H1 (cell line): ENCODE results near the gene FGFBP1. TPM values are rescaled to one million over a fixed set of nuclear protein-coding genes. Genes with fewer than 3 reads are reported as not detected.

ENCODE experiments used
- CTCF ChIA-PET: fragments of 300-600 bp; sonication (Branson Sonifier 250); formaldehyde crosslinking; loops from one replicate; lab custom pipeline; 2021; ENCODE audit not compliant: partially characterized antibody; lab: Charles Lee
- POLR2A ChIA-PET: fragments of 300-600 bp; sonication (Branson Sonifier 250); formaldehyde crosslinking; loops from one replicate; lab custom pipeline; 2021; ENCODE audit warnings: inconsistent platforms; ENCODE audit not compliant: partially characterized antibody; lab: Charles Lee
- DNase-seq, 2 experiments: peaks; one replicate each; pipeline versions ENCODE4 v3.0.0 to v3.0.0-alpha.2; 2010 to 2022; ENCODE audit warnings: low spot score in 2 of 2, low read depth in 1 of 2, mixed read lengths in 1 of 2
- FAIRE-seq: peaks from 2 replicates; lab custom pipeline; 2011; peaks lifted over from hg19 to GRCh38; lab: Jason Lieb, UNC
- H2AFZ ChIP-seq: 2 replicates; pipeline ENCODE4 v1.8.1; 2012; ENCODE audit warnings: low read length, inconsistent platforms
- H2AK5ac ChIP-seq: 2 replicates; pipeline ENCODE4 v1.6.1; 2013; ENCODE audit warnings: low read depth, low read length
- H2BK120ac ChIP-seq: replicated peaks from 2 replicates; pipeline ENCODE3; 2013; ENCODE audit warnings: low read depth, low read length, inconsistent platforms
- H2BK12ac ChIP-seq: 2 replicates; pipeline ENCODE4 v1.6.1; 2013; ENCODE audit warnings: low read depth, low read length
- H2BK15ac ChIP-seq: 2 replicates; pipeline ENCODE4 v1.6.1; 2013; ENCODE audit warnings: low read length
- H2BK20ac ChIP-seq: 2 replicates; pipeline ENCODE4 v1.6.1; 2013; ENCODE audit warnings: low read length
- H2BK5ac ChIP-seq: 2 replicates; pipeline ENCODE4 v1.6.1; 2013; ENCODE audit warnings: low read depth, low read length
- H3K14ac ChIP-seq: 2 replicates; pipeline ENCODE4 v1.6.1; 2013; ENCODE audit warnings: inconsistent platforms; ENCODE audit not compliant: insufficient read length
- H3K18ac ChIP-seq: 2 replicates; pipeline ENCODE4 v1.6.1; 2013; ENCODE audit warnings: low read length; ENCODE audit errors: extremely low read depth
- H3K23ac ChIP-seq: 2 replicates; pipeline ENCODE4 v1.6.1; 2013; ENCODE audit warnings: inconsistent platforms; ENCODE audit not compliant: insufficient read length
- H3K23me2 ChIP-seq: 2 replicates; pipeline ENCODE4 v1.6.1; 2013; ENCODE audit warnings: low read depth, low read length
- H3K27ac ChIP-seq: 2 replicates; pipeline ENCODE4 v1.6.1; 2011; ENCODE audit warnings: low read depth, low read length, inconsistent platforms
- H3K27me3 ChIP-seq, 4 experiments: replicated peaks in 1 of 4; 1 replicate in 1 of 4; 2 replicates in 3 of 4; pipeline versions ENCODE4 v1.6.1 to v1.8.1; 2011 to 2013; ENCODE audit warnings: low read length in 3 of 4, mild to moderate bottlenecking in 3 of 4, inconsistent platforms in 2 of 4, mixed read lengths in 2 of 4, moderate library complexity in 1 of 4; ENCODE audit not compliant: control insufficient read depth in 3 of 4, insufficient read depth in 3 of 4; ENCODE audit errors: extremely low read depth in 1 of 4
- H3K36me3 ChIP-seq, 4 experiments: 2 replicates each; pipeline versions ENCODE4 v1.6.1 to v1.8.1; 2011 to 2013; ENCODE audit warnings: mild to moderate bottlenecking in 4 of 4, low read length in 3 of 4, moderate library complexity in 2 of 4, control low read depth in 1 of 4, inconsistent platforms in 1 of 4; ENCODE audit not compliant: insufficient read depth in 4 of 4, control insufficient read depth in 2 of 4
- H3K4ac ChIP-seq: replicated peaks from 2 replicates; pipeline ENCODE3; 2013; ENCODE audit warnings: low read length, low read depth, mixed read lengths, inconsistent platforms; ENCODE audit not compliant: insufficient read length
- H3K4me1 ChIP-seq, 4 experiments: replicated peaks in 1 of 4; 1 replicate in 1 of 4; 2 replicates in 3 of 4; pipeline versions ENCODE4 v1.6.1 to v1.8.1; 2011 to 2013; ENCODE audit warnings: low read length in 3 of 4, inconsistent platforms in 2 of 4, mixed read lengths in 1 of 4; ENCODE audit not compliant: insufficient read depth in 4 of 4, control insufficient read depth in 3 of 4
- H3K4me2 ChIP-seq, 2 experiments: 2 replicates each; pipeline versions ENCODE4 v1.6.1 to v1.8.1; 2011 to 2013; ENCODE audit warnings: low read depth in 2 of 2, low read length in 2 of 2, control low read depth in 1 of 2, inconsistent platforms in 1 of 2, mild to moderate bottlenecking in 1 of 2; ENCODE audit not compliant: insufficient read depth in 1 of 2
- H3K4me3 ChIP-seq, 4 experiments: fragments of 200-600, 300-600 bp in 1 of 4; sonication (generic), shearing (Covaris generic), sonication (Bioruptor Twin) in 1 of 4; 2 replicates each; pipeline versions ENCODE4 v1.5.1 to v1.8.1; 2011 to 2016; ENCODE audit warnings: low read length in 4 of 4, low read depth in 3 of 4, control low read depth in 2 of 4, inconsistent platforms in 2 of 4, mild to moderate bottlenecking in 2 of 4, mixed read lengths in 1 of 4, moderate library complexity in 1 of 4; ENCODE audit not compliant: insufficient read depth in 2 of 4; ENCODE audit errors: extremely low read depth in 1 of 4
- H3K56ac ChIP-seq: replicated peaks from 2 replicates; pipeline ENCODE3; 2013; ENCODE audit warnings: low read depth, mild to moderate bottlenecking, mixed read lengths, low read length, inconsistent platforms; ENCODE audit not compliant: insufficient read length
- H3K79me1 ChIP-seq: 2 replicates; pipeline ENCODE4 v1.6.1; 2013; ENCODE audit warnings: low read depth, low read length, control low read depth
- H3K79me2 ChIP-seq, 2 experiments: 2 replicates each; pipeline versions ENCODE4 v1.6.1 to v1.8.1; 2012 to 2013; ENCODE audit warnings: low read length in 2 of 2, mild to moderate bottlenecking in 2 of 2, inconsistent platforms in 1 of 2; ENCODE audit not compliant: insufficient read depth in 2 of 2, control insufficient read depth in 1 of 2
- H3K9ac ChIP-seq, 4 experiments: replicated peaks in 1 of 4; 1 replicate in 1 of 4; 2 replicates in 3 of 4; pipeline versions ENCODE4 v1.6.1 to v1.8.1; 2011 to 2013; ENCODE audit warnings: low read depth in 3 of 4, low read length in 3 of 4, control low read depth in 2 of 4, mild to moderate bottlenecking in 2 of 4, moderate library complexity in 2 of 4, inconsistent platforms in 1 of 4; ENCODE audit errors: extremely low read depth in 1 of 4
- H3K9me3 ChIP-seq, 2 experiments: 2 replicates each; pipeline versions ENCODE4 v1.6.1 to v1.8.1; 2012 to 2013; ENCODE audit warnings: mild to moderate bottlenecking in 2 of 2, moderate library complexity in 2 of 2, control low read depth in 1 of 2, inconsistent platforms in 1 of 2, low read depth in 1 of 2, low read length in 1 of 2, mixed read lengths in 1 of 2; ENCODE audit not compliant: insufficient read depth in 2 of 2
- H4K20me1 ChIP-seq, 2 experiments: replicated peaks in 1 of 2; 2 replicates each; pipeline versions ENCODE3 to v1.8.1; 2011 to 2013; ENCODE audit warnings: inconsistent platforms in 2 of 2, low read length in 2 of 2, mild to moderate bottlenecking in 1 of 2; ENCODE audit not compliant: insufficient read depth in 2 of 2, control insufficient read depth in 1 of 2
- H4K5ac ChIP-seq: 2 replicates; pipeline ENCODE4 v1.6.1; 2013; ENCODE audit warnings: low read length, low read depth, mixed read lengths, inconsistent platforms; ENCODE audit not compliant: insufficient read length
- H4K8ac ChIP-seq: 2 replicates; pipeline ENCODE4 v1.8.0; 2013; ENCODE audit warnings: mild to moderate bottlenecking, moderate library complexity, low read length, inconsistent platforms; ENCODE audit not compliant: insufficient read depth; ENCODE audit errors: extremely low read depth
- H4K91ac ChIP-seq: replicated peaks from 2 replicates; pipeline ENCODE3; 2013; ENCODE audit warnings: low read length, mixed read lengths, inconsistent platforms; ENCODE audit not compliant: insufficient read length
- ASH2L ChIP-seq: fragments of 200-600, 300-600 bp; sonication (generic); IDR thresholded peaks from one replicate; pipeline ENCODE4 v1.7.1; 2017; ENCODE audit warnings: low read length
- BCL11A ChIP-seq, 2 experiments: IDR thresholded peaks; one replicate each; pipeline ENCODE4 v1.6.1; 2011; ENCODE audit warnings: low read depth in 2 of 2, low read length in 2 of 2, mild to moderate bottlenecking in 2 of 2
- CTBP2 ChIP-seq: IDR thresholded peaks from 2 replicates; pipeline ENCODE4 v1.7.0; 2011; ENCODE audit warnings: borderline replicate concordance, mild to moderate bottlenecking, moderate library complexity, mixed read lengths, low read length; ENCODE audit not compliant: insufficient read depth, insufficient read length
- EP300 ChIP-seq, 2 experiments: IDR thresholded peaks; 1 replicate in 1 of 2; 2 replicates in 1 of 2; pipeline ENCODE4 v1.6.1; 2011 to 2012; ENCODE audit warnings: low read depth in 2 of 2, low read length in 2 of 2, mild to moderate bottlenecking in 2 of 2, borderline replicate concordance in 1 of 2, inconsistent platforms in 1 of 2, moderate library complexity in 1 of 2
- RFX5 ChIP-seq: IDR thresholded peaks from 2 replicates; pipeline ENCODE4 v1.6.1; 2011; ENCODE audit warnings: low read depth, low read length, improper control_type of control experiment, borderline replicate concordance
- RNF2 ChIP-seq: fragments of 200-900, 300-1000 bp; sonication (generic); IDR thresholded peaks from 2 replicates; pipeline ENCODE4 v1.7.1; 2016; ENCODE audit warnings: borderline replicate concordance, low read depth, mild to moderate bottlenecking, antibody characterized with exemption, low read length; ENCODE audit not compliant: poor library complexity, severe bottlenecking; ENCODE audit errors: missing control alignments
- TCF12 ChIP-seq: IDR thresholded peaks from 2 replicates; pipeline ENCODE4 v1.6.1; 2011; ENCODE audit warnings: low read depth, mild to moderate bottlenecking, low read length
- TEAD4 ChIP-seq: IDR thresholded peaks from 2 replicates; pipeline ENCODE4 v1.6.1; 2012; ENCODE audit warnings: low read depth, low read length, inconsistent platforms, mixed read lengths
- WGBS, 2 experiments: shearing (Covaris generic) in 1 of 2; methylation state at CpG; one replicate each; pipeline versions ENCODE4 v1.1.6 to v1.1.7; 2013 to 2015; ENCODE audit warnings: low lambda C conversion rate in 2 of 2, mixed read lengths in 2 of 2, inconsistent platforms in 1 of 2, low coverage in 1 of 2, missing lambda C conversion rate in 1 of 2; ENCODE audit not compliant: insufficient replicate concordance in 2 of 2, insufficient coverage in 1 of 2, insufficient read length in 1 of 2; ENCODE audit errors: extremely low coverage in 1 of 2, missing lambda C conversion rate in 1 of 2; 5-methylcytosine and 5-hydroxymethylcytosine counted together
- polyA plus RNA-seq, 7 experiments: library from polyadenylated mRNA; depleted of rRNA in 3 of 7; stranded (reverse) in 5 of 7; unstranded in 2 of 7; fragments of >200 nt in 5 of 7; fragments of 200-250 nt in 2 of 7; gene quantifications; 1 replicate in 5 of 7; 2 replicates in 1 of 7; 4 replicates in 1 of 7; pipeline versions ENCODE4 v1.2.1 to v1.2.3, GENCODE V29; 2011 to 2013; ENCODE audit warnings: missing spikeins in 2 of 7, mixed read lengths in 2 of 7
- total RNA-seq: library from RNA; stranded (reverse); fragmentation: NEBNext Ultra II Directional; extraction: Animal tissue kit (Norgen Biotek cat#: 25700); gene quantifications from 2 replicates; pipeline ENCODE4 v1.2.1, GENCODE V29; 2021
- TF ChIP-seq, protein P1 (sequence below): IDR thresholded peaks from 2 replicates; pipeline ENCODE4 v1.6.1; 2011; ENCODE audit warnings: low read depth, mild to moderate bottlenecking, low read length; ENCODE audit not compliant: insufficient read depth
- TF ChIP-seq, protein P2 (sequence below): IDR thresholded peaks from 2 replicates; pipeline ENCODE4 v1.6.1; 2012; ENCODE audit warnings: low read length, inconsistent platforms

Gene FGFBP1
- total and polyA plus RNA-seq, 2 of the 8 experiments (the other 6 are each of a cell fraction or from before 2014, with no cell fraction given): 0.17 to 0.20 TPM

DNA sequence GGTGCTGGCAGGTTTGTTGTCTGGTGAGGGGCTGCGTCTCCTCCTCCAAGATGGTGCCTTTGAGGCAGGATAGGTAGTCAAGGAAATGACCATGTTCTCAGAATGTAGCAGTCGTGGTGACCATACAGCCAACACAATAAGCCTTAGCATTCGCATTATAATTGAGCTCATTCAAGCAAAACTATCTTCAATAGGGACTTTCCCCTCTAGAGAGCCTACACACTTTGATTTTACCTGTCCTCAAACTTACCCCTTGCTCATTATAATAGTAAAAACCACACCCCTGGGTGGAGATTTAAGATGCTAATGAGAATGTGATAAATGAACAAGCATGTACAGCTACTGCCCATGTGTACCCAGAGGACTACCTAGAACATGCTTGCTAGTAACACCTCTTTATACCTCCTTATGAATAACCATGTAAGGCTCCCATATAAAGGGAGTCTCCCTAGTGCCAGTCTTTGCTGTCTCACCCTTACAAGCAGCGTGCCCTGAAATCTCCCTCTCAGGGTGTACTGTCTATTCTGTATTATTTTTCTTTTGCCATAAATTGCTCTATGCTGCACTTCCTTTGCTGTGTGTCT lies 48.2 kb downstream of the FGFBP1 start:
- no peaks in the 10 kb centered on the region for H3K79me2 ChIP-seq
- CTCF ChIA-PET: interaction anchor here (0.8 to 2.4 kb wide), 7 partner anchors 8 to 108 kb away, joined by 3 to 10 read pairs (median 3); no protein-coding TSS in a partner anchor
- no peak overlapping the region for H3K4ac ChIP-seq
- TF ChIP-seq RNF2: no peak
- no peak for TF ChIP-seq BCL11A (IDR thresholded peaks at IDR 0.05; ENCODE audit: low read depth in 2 of 2, low read length in 2 of 2)
- TF ChIP-seq RFX5: no peak
- TF ChIP-seq TEAD4: no peak
- TF ChIP-seq, protein P1, sequence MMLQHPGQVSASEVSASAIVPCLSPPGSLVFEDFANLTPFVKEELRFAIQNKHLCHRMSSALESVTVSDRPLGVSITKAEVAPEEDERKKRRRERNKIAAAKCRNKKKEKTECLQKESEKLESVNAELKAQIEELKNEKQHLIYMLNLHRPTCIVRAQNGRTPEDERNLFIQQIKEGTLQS: no peak
- no peak for TF ChIP-seq CTBP2
- no peak for TF ChIP-seq TCF12
- no peak for TF ChIP-seq ASH2L
- TF ChIP-seq, protein P2, sequence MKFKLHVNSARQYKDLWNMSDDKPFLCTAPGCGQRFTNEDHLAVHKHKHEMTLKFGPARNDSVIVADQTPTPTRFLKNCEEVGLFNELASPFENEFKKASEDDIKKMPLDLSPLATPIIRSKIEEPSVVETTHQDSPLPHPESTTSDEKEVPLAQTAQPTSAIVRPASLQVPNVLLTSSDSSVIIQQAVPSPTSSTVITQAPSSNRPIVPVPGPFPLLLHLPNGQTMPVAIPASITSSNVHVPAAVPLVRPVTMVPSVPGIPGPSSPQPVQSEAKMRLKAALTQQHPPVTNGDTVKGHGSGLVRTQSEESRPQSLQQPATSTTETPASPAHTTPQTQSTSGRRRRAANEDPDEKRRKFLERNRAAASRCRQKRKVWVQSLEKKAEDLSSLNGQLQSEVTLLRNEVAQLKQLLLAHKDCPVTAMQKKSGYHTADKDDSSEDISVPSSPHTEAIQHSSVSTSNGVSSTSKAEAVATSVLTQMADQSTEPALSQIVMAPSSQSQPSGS: no peak
- no peak for TF ChIP-seq EP300 (IDR thresholded peaks at IDR 0.05; ENCODE audit: borderline replicate concordance in 1 of 2, low read depth in 2 of 2, low read length in 2 of 2)

More for the DNA sequence above, 48.2 kb downstream of the FGFBP1 start:
- H3K4me3 ChIP-seq: no peak overlapping the region
- 85% methylated on average over 4 of the region's 4 CpGs; no CpG with 5 or more reads in 1 of the 2 experiments for whole genome bisulfite sequencing, 2 experiments
- H4K8ac ChIP-seq: no peak overlapping the region
- peaks cover 0 to 5% (median 0%) of the 10 kb centered on the region in 4 experiments; a peak in 2 of 7 replicates for H3K4me1 ChIP-seq
- no peak overlapping the region for H2BK15ac ChIP-seq
- H3K18ac ChIP-seq: no peak overlapping the region
- no peak overlapping the region for H3K56ac ChIP-seq
- H3K36me3 ChIP-seq: no peaks in the 10 kb centered on the region
- H3K23me2 ChIP-seq: no peaks in the 10 kb centered on the region
- no peak overlapping the region for H3K9ac ChIP-seq
- H2BK120ac ChIP-seq: no peak overlapping the region
- no peak for DNase-seq
- H2AFZ ChIP-seq: no peak overlapping the region
- no peaks in the 10 kb centered on the region for H3K9me3 ChIP-seq
- no peak overlapping the region for H4K5ac ChIP-seq
- no peak overlapping the region; the same call in 1 of the 2 replicates for H2BK5ac ChIP-seq
- no peak overlapping the region for H3K4me2 ChIP-seq
- H2BK12ac ChIP-seq: no peak overlapping the region
- no peak overlapping the region for H3K23ac ChIP-seq
- no peaks in the 10 kb centered on the region for H4K20me1 ChIP-seq
- POLR2A ChIA-PET: no interaction called here
- H3K14ac ChIP-seq: no peak overlapping the region
- H3K27ac ChIP-seq: no peak overlapping the region
- no peaks in the 10 kb centered on the region for H3K79me1 ChIP-seq
- no peaks in the 10 kb centered on the region for H3K27me3 ChIP-seq
- no peak for FAIRE-seq
- no peak overlapping the region for H2BK20ac ChIP-seq
- H4K91ac ChIP-seq: no peak overlapping the region
- no peak overlapping the region for H2AK5ac ChIP-seq
